HG03045 (cell line): ENCODE results near the gene TSC2.

ENCODE experiments used
- ATAC-seq: cut with Tn5 transposase; IDR thresholded peaks from one replicate; pipeline ENCODE4 v1.9.1; 2021; ENCODE audit warnings: mild to moderate bottlenecking, moderate library complexity; ENCODE audit not compliant: unreplicated experiment

The TSC2 gene

GRCh38 chr16:2066139-2066538 is 18.4 kb downstream of the TSC2 start:
- ATAC-seq, result no peak

GRCh38 chr16:2070576-2071453 is 23.0 kb downstream of the TSC2 start:
- ATAC-seq, result no peak

GRCh38 chr16:2071454-2072202 is 23.8 kb downstream of the TSC2 start:
- ATAC-seq, result no peak

- ATAC-seq, result no peak
These were observed 25.1 kb downstream of the TSC2 start for GRCh38 chr16:2072926-2073325.

- no peak for ATAC-seq
These were observed 26.3 kb downstream of the TSC2 start for GRCh38 chr16:2074071-2074470.

GRCh38 chr16:2075631-2076030 is 27.8 kb downstream of the TSC2 start:
- no peak for ATAC-seq

GRCh38 chr16:2076072-2076865 is 28.5 kb downstream of the TSC2 start:
- ATAC-seq, result no peak

- ATAC-seq, result no peak
These were observed 29.2 kb downstream of the TSC2 start for GRCh38 chr16:2077016-2077415.

GRCh38 chr16:2077696-2078095 is 29.9 kb downstream of the TSC2 start:
- ATAC-seq, result no peak

- ATAC-seq, result no peak
These were observed 30.3 kb downstream of the TSC2 start for GRCh38 chr16:2078096-2078495.

GRCh38 chr16:2078691-2079090 is 30.9 kb downstream of the TSC2 start:
- no peak for ATAC-seq

GRCh38 chr16:2079311-2079800 is 31.6 kb downstream of the TSC2 start:
- ATAC-seq, result no peak

- no peak for ATAC-seq
These were observed 32.2 kb downstream of the TSC2 start for GRCh38 chr16:2079991-2080390.

GRCh38 chr16:2081201-2082084 is 33.7 kb downstream of the TSC2 start:
- no peak for ATAC-seq

- ATAC-seq, result no peak
These were observed 34.6 kb downstream of the TSC2 start for GRCh38 chr16:2082171-2082982.

GRCh38 chr16:2082983-2083364 is 35.2 kb downstream of the TSC2 start:
- no peak for ATAC-seq

- ATAC-seq, result no peak
These were observed 35.6 kb downstream of the TSC2 start for GRCh38 chr16:2083409-2083808.

- ATAC-seq, result no peak
These were observed 36.3 kb downstream of the TSC2 start for GRCh38 chr16:2083876-2084780.
